ENCODE results near the gene SFTPA2.

Gene SFTPA2

DNA sequence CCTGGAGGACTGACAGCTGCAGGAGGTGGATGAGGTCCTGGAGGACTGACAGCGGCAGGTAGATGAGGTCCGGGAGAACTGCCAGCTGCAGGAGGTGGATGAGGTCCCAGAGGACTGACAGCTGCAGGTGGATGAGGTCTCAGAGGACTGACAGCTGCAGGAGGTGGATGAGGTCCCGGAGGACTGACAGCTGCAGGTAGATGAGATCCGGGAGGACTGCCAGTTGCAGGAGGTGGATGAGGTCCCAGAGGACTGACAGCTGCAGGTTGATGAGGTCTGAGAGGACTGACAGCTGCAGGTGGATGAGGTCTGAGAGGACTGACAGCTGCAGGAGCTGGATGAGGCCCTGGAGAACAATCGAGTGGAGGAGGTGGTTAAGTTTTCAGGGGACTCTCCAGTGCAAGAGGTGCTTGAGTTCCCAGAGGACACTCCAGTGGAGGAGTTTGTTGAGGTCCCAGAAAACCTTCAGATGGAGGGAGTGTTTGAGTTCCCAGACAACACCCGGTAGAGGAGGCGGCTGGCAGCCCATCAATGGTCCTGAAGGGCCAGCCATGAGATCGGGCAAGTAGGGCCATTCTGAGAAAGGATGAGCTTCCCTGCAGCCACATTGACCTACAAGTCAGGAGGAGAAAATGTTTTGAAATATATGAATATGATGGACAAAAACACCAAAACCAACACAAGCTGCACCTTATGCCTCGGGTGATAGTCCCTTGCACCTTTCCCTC is 52.6 kb downstream of the SFTPA2 start:
- ChIA-PET CTCF (interaction anchor here (0.6 to 1.2 kb wide), 4 partner anchors 20 to 751 kb away, joined by 3 to 7 read pairs (median 4); no protein-coding TSS in a partner anchor), POLR2A (no interaction called here)
- Histone ChIP-seq H3K27ac (ENCODE audit: extremely low read depth, low read depth, low read length) (no peak overlapping the region), H3K9me3 (ENCODE audit: control insufficient read depth, insufficient read depth, low read depth, low read length) (no peaks in the 10 kb centered on the region), H3K4me3 (ENCODE audit: low read depth, low read length) (no peak overlapping the region), H3K4me1 (ENCODE audit: control insufficient read depth, insufficient read depth, low read length) (no peaks in the 10 kb centered on the region), H3K36me3 (ENCODE audit: control insufficient read depth in 2 of 2, insufficient read depth in 1 of 2, low read length in 2 of 2) (no peaks in the 10 kb centered on the region)
- TF ChIP-seq ZNF529 (tag by site-specific recombination; IDR thresholded peaks at IDR 0.05; ENCODE audit: insufficient replicate concordance) (no peak), ZFP69B (tag by site-specific recombination; IDR thresholded peaks at IDR 0.05) (no peak), ZNF785 (tag by site-specific recombination; IDR thresholded peaks at IDR 0.05) (no peak), ZNF544 (tag by site-specific recombination; IDR thresholded peaks at IDR 0.05) (no peak), MYNN (tag by site-specific recombination; IDR thresholded peaks at IDR 0.05; ENCODE audit: borderline replicate concordance) (no peak), ZNF654 (tag by site-specific recombination; IDR thresholded peaks at IDR 0.05; ENCODE audit: low read depth) (no peak), ZNF155 (tag by site-specific recombination; IDR thresholded peaks at IDR 0.05) (no peak), ZFP37 (tag by site-specific recombination; IDR thresholded peaks at IDR 0.05) (no peak), SCRT2 (tag by site-specific recombination; IDR thresholded peaks at IDR 0.05) (no peak), ZNF121 (tag by site-specific recombination; IDR thresholded peaks at IDR 0.05) (no peak), ZNF174 (tag by site-specific recombination; IDR thresholded peaks at IDR 0.05) (no peak)
